DMS153 treated with DMSO at 0.1 percent for 48 hours (cell line): ENCODE measurements around the gene SYT14.
"Not testable (repeated sequence)": the region's sequence is repeated elsewhere in the genome, so short reads cannot be mapped to it uniquely, and the experiment has no call there.

Experiments
- DNase-seq: peaks from one replicate; lab custom pipeline; 2025; ENCODE audit not compliant: unreplicated experiment; lab: John Stamatoyannopoulos, UW

Gene SYT14

GRCh38 chr1:210024282-210024681, 86.3 kb downstream of the SYT14 start:
- DNase-seq = no peak

- DNase-seq = no peak
Measured at GRCh38 chr1:210024996-210025395, 87.0 kb downstream of the SYT14 start.

- no peak for DNase-seq
Measured at GRCh38 chr1:210025870-210026269, 87.9 kb downstream of the SYT14 start.

GRCh38 chr1:210027994-210028393, 90.0 kb downstream of the SYT14 start:
- no peak for DNase-seq

GRCh38 chr1:210031473-210031872, 93.5 kb downstream of the SYT14 start:
- no peak for DNase-seq

- DNase-seq = no peak
Measured at GRCh38 chr1:210043058-210043457, 105.0 kb downstream of the SYT14 start.

GRCh38 chr1:210049616-210050015, 111.6 kb downstream of the SYT14 start:
- no peak for DNase-seq

GRCh38 chr1:210050491-210050890, 112.5 kb downstream of the SYT14 start:
- DNase-seq = not testable (repeated sequence)

- no peak for DNase-seq
Measured at GRCh38 chr1:210053126-210053525, 115.1 kb downstream of the SYT14 start.

- no peak for DNase-seq
Measured at GRCh38 chr1:210057593-210057992, 119.6 kb downstream of the SYT14 start.

GRCh38 chr1:210061992-210062391, 124.0 kb downstream of the SYT14 start:
- DNase-seq = no peak

GRCh38 chr1:210070531-210070930, 132.5 kb downstream of the SYT14 start:
- no peak for DNase-seq

- DNase-seq = no peak
Measured at GRCh38 chr1:210072129-210072528, 134.1 kb downstream of the SYT14 start.

GRCh38 chr1:210072896-210073504, 135.0 kb downstream of the SYT14 start:
- no peak for DNase-seq

- DNase-seq = no peak
Measured at GRCh38 chr1:210074904-210075303, 136.9 kb downstream of the SYT14 start.

- no peak for DNase-seq
Measured at GRCh38 chr1:210076620-210077019, 138.6 kb downstream of the SYT14 start.

GRCh38 chr1:210081494-210081893, 143.5 kb downstream of the SYT14 start:
- no peak for DNase-seq

- DNase-seq = no peak
Measured at GRCh38 chr1:210085359-210085758, 147.3 kb downstream of the SYT14 start.

- no peak for DNase-seq
Measured at GRCh38 chr1:210087058-210087457, 149.0 kb downstream of the SYT14 start.

- DNase-seq = no peak
Measured at GRCh38 chr1:210089855-210090254, 151.8 kb downstream of the SYT14 start.

GRCh38 chr1:210092366-210092765, 154.3 kb downstream of the SYT14 start:
- DNase-seq = no peak

GRCh38 chr1:210093461-210093860, 155.4 kb downstream of the SYT14 start:
- no peak for DNase-seq

- no peak for DNase-seq
Measured at GRCh38 chr1:210098356-210098755, 160.3 kb downstream of the SYT14 start.
